Measurements from ENCODE around the gene DPM3.
A peak's percentile ranks its signal among the peaks of the same experiment; 100 is the strongest.

Gene DPM3

GRCh38 chr1:155106862-155107261 is 33.5 kb downstream of the DPM3 start:
- DNase-seq (ENCODE audit: low read depth), result no peak
- H3K4me3 ChIP-seq (replicated peaks; ENCODE audit: low read depth, low read length), result no peak overlapping the region
- TF ChIP-seq CTCF (IDR thresholded peaks at IDR 0.05; ENCODE audit: low read length, missing control alignments), result no peak

- TF ChIP-seq CTCF (IDR thresholded peaks at IDR 0.05; ENCODE audit: low read length, missing control alignments), result no peak
- H3K4me3 ChIP-seq (replicated peaks; ENCODE audit: low read depth, low read length), result no peak overlapping the region
- DNase-seq (ENCODE audit: low read depth), result peak; percentile 79
These were observed 34.7 kb downstream of the DPM3 start for GRCh38 chr1:155105604-155106011.

- no peak for TF ChIP-seq CTCF (IDR thresholded peaks at IDR 0.05; ENCODE audit: low read length, missing control alignments)
- no peak overlapping the region for H3K4me3 ChIP-seq (replicated peaks; ENCODE audit: low read depth, low read length)
- DNase-seq (ENCODE audit: low read depth), result no peak
These were observed 35.5 kb downstream of the DPM3 start for GRCh38 chr1:155104605-155105534.

GRCh38 chr1:155103325-155103724 is 37.0 kb downstream of the DPM3 start:
- DNase-seq (ENCODE audit: low read depth), result no peak
- TF ChIP-seq CTCF (IDR thresholded peaks at IDR 0.05; ENCODE audit: low read length, missing control alignments), result no peak
- no peak overlapping the region for H3K4me3 ChIP-seq (replicated peaks; ENCODE audit: low read depth, low read length)

- DNase-seq (ENCODE audit: low read depth), result no peak
- no peak overlapping the region for H3K4me3 ChIP-seq (replicated peaks; ENCODE audit: low read depth, low read length)
- TF ChIP-seq CTCF (IDR thresholded peaks at IDR 0.05; ENCODE audit: low read length, missing control alignments), result no peak
These were observed 41.0 kb downstream of the DPM3 start for GRCh38 chr1:155099331-155099730.

- H3K4me3 ChIP-seq (replicated peaks; ENCODE audit: low read depth, low read length), result no peak overlapping the region
- TF ChIP-seq CTCF (IDR thresholded peaks at IDR 0.05; ENCODE audit: low read length, missing control alignments), result no peak
- no peak for DNase-seq (ENCODE audit: low read depth)
These were observed 45.7 kb downstream of the DPM3 start for GRCh38 chr1:155094622-155094948.

Measured in fibroblast of pulmonary artery (primary cell).